Panc1 (cell line): ENCODE data around the gene HNRNPUL1.

Experiments
- CTCF ChIP-seq: fragments of 450-650 bp; IDR thresholded peaks from 2 replicates; pipeline ENCODE4 v1.5.1; 2017; ENCODE audit warnings: mild to moderate bottlenecking
- POLR2AphosphoS5 ChIP-seq: IDR thresholded peaks from 2 replicates; pipeline ENCODE4 v1.6.1; 2012; ENCODE audit warnings: mild to moderate bottlenecking, low read depth, low read length, moderate library complexity
- REST ChIP-seq, 2 experiments: IDR thresholded peaks; 2 replicates each; pipeline ENCODE4 v1.6.1; 2011 to 2012; ENCODE audit warnings: low read depth in 2 of 2, control low read depth in 1 of 2, low read length in 1 of 2, mild to moderate bottlenecking in 1 of 2, moderate library complexity in 1 of 2; ENCODE audit not compliant: insufficient read depth in 1 of 2
- SIN3A ChIP-seq: IDR thresholded peaks from 2 replicates; pipeline ENCODE4 v1.6.1; 2012; ENCODE audit warnings: low read depth, mild to moderate bottlenecking, low read length, moderate library complexity, borderline replicate concordance; ENCODE audit not compliant: insufficient read depth
- TCF7L2 ChIP-seq: IDR thresholded peaks from 2 replicates; pipeline ENCODE4 v1.6.1; 2011; ENCODE audit warnings: mild to moderate bottlenecking, low read depth, low read length, inconsistent platforms

GRCh38 chr19:41356984-41357739, 93.0 kb downstream of the HNRNPUL1 start:
- no peak for TF ChIP-seq CTCF
- TF ChIP-seq POLR2AphosphoS5 = no peak
- TF ChIP-seq REST (IDR thresholded peaks at IDR 0.05; ENCODE audit: insufficient read depth in 1 of 2, low read depth in 2 of 2, low read length in 1 of 2) = no peak
- TF ChIP-seq SIN3A = no peak
- no peak for TF ChIP-seq TCF7L2
